ENCODE results near the gene PCDHGA5.

DNA sequence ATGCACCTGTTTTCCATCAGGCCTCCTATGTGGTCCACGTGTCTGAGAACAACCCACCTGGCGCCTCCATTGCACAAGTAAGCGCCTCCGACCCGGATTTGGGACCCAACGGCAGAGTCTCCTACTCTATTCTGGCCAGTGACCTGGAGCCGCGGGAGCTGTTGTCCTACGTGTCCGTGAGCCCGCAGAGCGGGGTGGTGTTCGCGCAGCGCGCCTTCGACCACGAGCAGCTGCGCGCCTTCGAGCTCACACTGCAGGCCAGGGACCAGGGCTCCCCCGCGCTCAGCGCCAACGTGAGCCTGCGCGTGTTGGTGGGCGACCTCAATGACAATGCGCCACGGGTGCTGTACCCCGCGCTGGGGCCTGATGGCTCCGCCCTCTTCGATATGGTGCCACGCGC, 12.4 kb upstream of the PCDHGA5 start:
- TF ChIP-seq, protein P1, sequence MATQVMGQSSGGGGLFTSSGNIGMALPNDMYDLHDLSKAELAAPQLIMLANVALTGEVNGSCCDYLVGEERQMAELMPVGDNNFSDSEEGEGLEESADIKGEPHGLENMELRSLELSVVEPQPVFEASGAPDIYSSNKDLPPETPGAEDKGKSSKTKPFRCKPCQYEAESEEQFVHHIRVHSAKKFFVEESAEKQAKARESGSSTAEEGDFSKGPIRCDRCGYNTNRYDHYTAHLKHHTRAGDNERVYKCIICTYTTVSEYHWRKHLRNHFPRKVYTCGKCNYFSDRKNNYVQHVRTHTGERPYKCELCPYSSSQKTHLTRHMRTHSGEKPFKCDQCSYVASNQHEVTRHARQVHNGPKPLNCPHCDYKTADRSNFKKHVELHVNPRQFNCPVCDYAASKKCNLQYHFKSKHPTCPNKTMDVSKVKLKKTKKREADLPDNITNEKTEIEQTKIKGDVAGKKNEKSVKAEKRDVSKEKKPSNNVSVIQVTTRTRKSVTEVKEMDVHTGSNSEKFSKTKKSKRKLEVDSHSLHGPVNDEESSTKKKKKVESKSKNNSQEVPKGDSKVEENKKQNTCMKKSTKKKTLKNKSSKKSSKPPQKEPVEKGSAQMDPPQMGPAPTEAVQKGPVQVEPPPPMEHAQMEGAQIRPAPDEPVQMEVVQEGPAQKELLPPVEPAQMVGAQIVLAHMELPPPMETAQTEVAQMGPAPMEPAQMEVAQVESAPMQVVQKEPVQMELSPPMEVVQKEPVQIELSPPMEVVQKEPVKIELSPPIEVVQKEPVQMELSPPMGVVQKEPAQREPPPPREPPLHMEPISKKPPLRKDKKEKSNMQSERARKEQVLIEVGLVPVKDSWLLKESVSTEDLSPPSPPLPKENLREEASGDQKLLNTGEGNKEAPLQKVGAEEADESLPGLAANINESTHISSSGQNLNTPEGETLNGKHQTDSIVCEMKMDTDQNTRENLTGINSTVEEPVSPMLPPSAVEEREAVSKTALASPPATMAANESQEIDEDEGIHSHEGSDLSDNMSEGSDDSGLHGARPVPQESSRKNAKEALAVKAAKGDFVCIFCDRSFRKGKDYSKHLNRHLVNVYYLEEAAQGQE (IDR thresholded peaks at IDR 0.05; ENCODE audit: low read depth), result no peak
- TF ChIP-seq, protein P2, sequence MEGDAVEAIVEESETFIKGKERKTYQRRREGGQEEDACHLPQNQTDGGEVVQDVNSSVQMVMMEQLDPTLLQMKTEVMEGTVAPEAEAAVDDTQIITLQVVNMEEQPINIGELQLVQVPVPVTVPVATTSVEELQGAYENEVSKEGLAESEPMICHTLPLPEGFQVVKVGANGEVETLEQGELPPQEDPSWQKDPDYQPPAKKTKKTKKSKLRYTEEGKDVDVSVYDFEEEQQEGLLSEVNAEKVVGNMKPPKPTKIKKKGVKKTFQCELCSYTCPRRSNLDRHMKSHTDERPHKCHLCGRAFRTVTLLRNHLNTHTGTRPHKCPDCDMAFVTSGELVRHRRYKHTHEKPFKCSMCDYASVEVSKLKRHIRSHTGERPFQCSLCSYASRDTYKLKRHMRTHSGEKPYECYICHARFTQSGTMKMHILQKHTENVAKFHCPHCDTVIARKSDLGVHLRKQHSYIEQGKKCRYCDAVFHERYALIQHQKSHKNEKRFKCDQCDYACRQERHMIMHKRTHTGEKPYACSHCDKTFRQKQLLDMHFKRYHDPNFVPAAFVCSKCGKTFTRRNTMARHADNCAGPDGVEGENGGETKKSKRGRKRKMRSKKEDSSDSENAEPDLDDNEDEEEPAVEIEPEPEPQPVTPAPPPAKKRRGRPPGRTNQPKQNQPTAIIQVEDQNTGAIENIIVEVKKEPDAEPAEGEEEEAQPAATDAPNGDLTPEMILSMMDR (IDR thresholded peaks at IDR 0.05 in 2 of 3, conservative IDR thresholded peaks at IDR 0.05 in 1 of 3; ENCODE audit: borderline replicate concordance in 1 of 3, insufficient read depth in 1 of 3, low read depth in 2 of 3, low read length in 2 of 3), result no peak
- TF ChIP-seq RAD21 (IDR thresholded peaks at IDR 0.05; ENCODE audit: low read depth) (no peak), SIN3A (IDR thresholded peaks at IDR 0.05; ENCODE audit: low read depth) (no peak), POLR2A (IDR thresholded peaks at IDR 0.05; ENCODE audit: borderline replicate concordance, extremely low read depth, insufficient read depth, insufficient read length) (no peak), JUND (IDR thresholded peaks at IDR 0.05) (no peak), POLR2AphosphoS5 (IDR thresholded peaks at IDR 0.05; ENCODE audit: low read depth, low read length) (no peak)
- TF ChIP-seq, protein P3, sequence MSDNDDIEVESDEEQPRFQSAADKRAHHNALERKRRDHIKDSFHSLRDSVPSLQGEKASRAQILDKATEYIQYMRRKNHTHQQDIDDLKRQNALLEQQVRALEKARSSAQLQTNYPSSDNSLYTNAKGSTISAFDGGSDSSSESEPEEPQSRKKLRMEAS (IDR thresholded peaks at IDR 0.05), result no peak
